ENCODE measurements around the gene RPS21. TPM values are rescaled to one million over a fixed set of nuclear protein-coding genes. Genes with fewer than 3 reads are reported as not detected.

RPS21 gene
- total RNA-seq, 5 donors from 2014 or later (not counting 1 experiment from before 2014, with no cell fraction given), result 2,807 to 3,290 (median 3,085) TPM

DNA sequence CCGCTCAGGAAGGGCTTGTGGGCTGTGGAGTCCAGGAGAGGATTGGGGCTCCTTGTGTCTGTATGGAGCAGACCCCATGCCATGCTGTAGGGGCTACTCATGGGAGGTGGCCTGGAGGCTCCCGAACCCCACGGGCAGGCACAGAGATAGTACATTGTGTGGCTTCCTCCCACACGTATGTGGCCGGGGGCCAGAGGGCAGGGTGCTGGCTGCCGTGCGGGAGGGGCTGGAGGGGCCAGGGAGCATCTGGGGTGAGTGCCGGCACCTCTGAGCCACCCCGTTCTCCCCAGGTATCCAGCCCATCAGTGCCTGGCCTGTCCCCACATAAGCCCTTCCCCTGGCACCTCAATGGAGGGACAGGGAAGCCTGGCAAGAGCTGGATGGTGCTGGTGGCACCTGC is 32.9 kb downstream of the RPS21 start:
- WGBS (ENCODE audit: insufficient coverage), result 79% methylated on average over 8 of the region's 9 CpGs
- Histone ChIP-seq H3K36me3 (ENCODE audit: control insufficient read depth in 2 of 2, extremely low read depth in 1 of 2, insufficient read depth in 1 of 2, low read length in 1 of 2) (no peaks in the 10 kb centered on the region), H3K9me3 (no peaks in the 10 kb centered on the region), H3K4me1 (ENCODE audit: control insufficient read depth in 1 of 2, extremely low read depth in 1 of 2, insufficient read depth in 2 of 2, low read length in 2 of 2) (no peaks in the 10 kb centered on the region), H3K4me3 (ENCODE audit: control insufficient read depth in 1 of 2, extremely low read depth in 1 of 2, low read length in 1 of 2) (no peak overlapping the region), H3K27me3 (replicated peaks in 1 of 2; ENCODE audit: control insufficient read depth in 2 of 2, extremely low read depth in 1 of 2, insufficient read depth in 2 of 2, low read length in 1 of 2) (peaks cover 0 to 55% of the 10 kb centered on the region in 2 experiments), H3K27ac (ENCODE audit: low read length) (no peak overlapping the region)
- no peak overlapping the region for H3K4me3 Mint-ChIP-seq
- no peaks in the 10 kb centered on the region for H3K4me1 Mint-ChIP-seq
- ATAC-seq (replicated peaks in 1 of 4), result no peak
- no peaks in the 10 kb centered on the region for H3K9me3 Mint-ChIP-seq
- ChIA-PET POLR2A (no interaction called here), CTCF (no interaction called here)
- no peak for DNase-seq
- H3K36me3 Mint-ChIP-seq, result no peaks in the 10 kb centered on the region
- H3K27me3 Mint-ChIP-seq, result no peaks in the 10 kb centered on the region
- no peak overlapping the region for H3K27ac Mint-ChIP-seq

DNA sequence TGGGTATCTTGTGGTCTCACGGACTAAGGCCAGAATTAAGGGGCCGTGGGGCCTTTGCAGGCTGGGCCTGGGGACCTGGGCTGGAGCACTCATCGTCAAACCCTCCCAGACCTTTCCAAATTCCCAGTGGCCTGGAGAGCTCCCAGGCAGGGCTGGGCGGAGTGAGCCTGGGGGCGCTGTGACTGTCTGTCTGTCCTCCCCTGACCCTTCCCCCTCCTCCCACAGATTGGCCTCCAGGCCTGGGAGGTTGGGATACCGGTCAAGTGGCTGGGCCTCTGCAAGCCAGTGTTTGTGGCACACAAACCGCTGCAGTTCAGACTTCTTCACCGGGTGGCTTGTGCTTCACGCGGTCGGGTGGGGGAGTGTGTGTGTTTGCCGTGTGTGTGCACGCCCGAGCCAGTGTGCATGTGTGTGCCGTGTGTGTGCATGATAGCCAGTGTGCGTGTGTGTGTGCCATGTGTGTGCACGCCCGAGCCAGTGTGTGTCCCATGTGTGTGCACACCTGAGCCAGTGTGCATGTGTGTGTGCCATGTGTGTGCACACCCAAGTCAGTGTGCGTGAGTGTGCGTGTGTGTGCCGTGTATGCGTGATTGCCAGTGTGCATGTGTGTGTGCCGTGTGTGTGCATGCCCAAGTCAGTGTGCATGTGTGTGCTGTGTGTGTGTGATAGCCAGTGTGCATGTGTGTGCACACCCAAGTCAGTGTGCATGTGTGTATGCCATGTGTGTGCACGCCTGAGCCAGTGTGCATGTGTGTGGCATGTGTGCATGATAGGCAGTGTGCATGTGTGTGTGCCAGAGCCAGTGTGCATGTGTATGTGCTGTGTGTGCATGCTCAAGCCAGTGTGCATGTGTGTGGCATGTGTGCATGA is 34.2 kb downstream of the RPS21 start:
- POLR2A ChIA-PET, result no interaction called here
- Mint-ChIP-seq H3K4me1 (no peaks in the 10 kb centered on the region), H3K9me3 (no peaks in the 10 kb centered on the region), H3K27me3 (no peaks in the 10 kb centered on the region), H3K4me3 (no peak overlapping the region), H3K27ac (no peak overlapping the region), H3K36me3 (no peaks in the 10 kb centered on the region)
- ATAC-seq (replicated peaks in 1 of 4) (no peak), DNase-seq (no peak)
- H3K36me3 ChIP-seq (ENCODE audit: control insufficient read depth in 2 of 2, extremely low read depth in 1 of 2, insufficient read depth in 1 of 2, low read length in 1 of 2), result no peaks in the 10 kb centered on the region
- H3K4me3 ChIP-seq (ENCODE audit: control insufficient read depth in 1 of 2, extremely low read depth in 1 of 2, low read length in 1 of 2), result no peak overlapping the region
- no peak overlapping the region for H3K27ac ChIP-seq (ENCODE audit: low read length)
- no peaks in the 10 kb centered on the region for H3K9me3 ChIP-seq
- WGBS (ENCODE audit: insufficient coverage), result 82% methylated on average over 17 of the region's 24 CpGs
- no peaks in the 10 kb centered on the region for H3K4me1 ChIP-seq (ENCODE audit: control insufficient read depth in 1 of 2, extremely low read depth in 1 of 2, insufficient read depth in 2 of 2, low read length in 2 of 2)
- H3K27me3 ChIP-seq (replicated peaks in 1 of 2; ENCODE audit: control insufficient read depth in 2 of 2, extremely low read depth in 1 of 2, insufficient read depth in 2 of 2, low read length in 1 of 2), result peaks cover 0 to 59% of the 10 kb centered on the region in 2 experiments
- CTCF ChIA-PET, result no interaction called here

DNA sequence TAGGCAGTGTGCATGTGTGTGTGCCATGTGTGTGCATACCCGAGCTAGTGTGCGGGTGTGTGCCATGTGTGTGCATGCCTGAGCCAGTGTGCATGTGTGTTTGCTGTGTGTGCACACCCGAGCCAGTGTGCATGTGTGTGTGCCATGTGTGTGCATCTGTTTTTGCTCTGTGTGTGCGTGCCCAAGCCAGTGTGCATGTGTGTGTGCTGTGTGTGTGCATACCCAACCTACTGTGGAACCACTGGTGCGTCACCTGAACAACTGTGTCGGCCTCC is 34.8 kb downstream of the RPS21 start:
- no peaks in the 10 kb centered on the region for H3K36me3 Mint-ChIP-seq
- no peak overlapping the region for H3K27ac Mint-ChIP-seq
- no peaks in the 10 kb centered on the region for H3K9me3 Mint-ChIP-seq
- POLR2A ChIA-PET, result no interaction called here
- Histone ChIP-seq H3K4me3 (ENCODE audit: control insufficient read depth in 1 of 2, extremely low read depth in 1 of 2, low read length in 1 of 2) (no peak overlapping the region), H3K4me1 (ENCODE audit: control insufficient read depth in 1 of 2, extremely low read depth in 1 of 2, insufficient read depth in 2 of 2, low read length in 2 of 2) (no peaks in the 10 kb centered on the region), H3K36me3 (ENCODE audit: control insufficient read depth in 2 of 2, extremely low read depth in 1 of 2, insufficient read depth in 1 of 2, low read length in 1 of 2) (no peaks in the 10 kb centered on the region), H3K9me3 (no peaks in the 10 kb centered on the region), H3K27ac (ENCODE audit: low read length) (no peak overlapping the region), H3K27me3 (replicated peaks in 1 of 2; ENCODE audit: control insufficient read depth in 2 of 2, extremely low read depth in 1 of 2, insufficient read depth in 2 of 2, low read length in 1 of 2) (peaks cover 0 to 56% of the 10 kb centered on the region in 2 experiments)
- CTCF ChIA-PET, result no interaction called here
- DNase-seq, result no peak
- no peaks in the 10 kb centered on the region for H3K4me1 Mint-ChIP-seq
- no peaks in the 10 kb centered on the region for H3K27me3 Mint-ChIP-seq
- ATAC-seq (replicated peaks in 1 of 4), result no peak
- H3K4me3 Mint-ChIP-seq, result no peak overlapping the region
- WGBS (ENCODE audit: insufficient coverage), result 40% methylated on average over 2 of the region's 6 CpGs

DNA sequence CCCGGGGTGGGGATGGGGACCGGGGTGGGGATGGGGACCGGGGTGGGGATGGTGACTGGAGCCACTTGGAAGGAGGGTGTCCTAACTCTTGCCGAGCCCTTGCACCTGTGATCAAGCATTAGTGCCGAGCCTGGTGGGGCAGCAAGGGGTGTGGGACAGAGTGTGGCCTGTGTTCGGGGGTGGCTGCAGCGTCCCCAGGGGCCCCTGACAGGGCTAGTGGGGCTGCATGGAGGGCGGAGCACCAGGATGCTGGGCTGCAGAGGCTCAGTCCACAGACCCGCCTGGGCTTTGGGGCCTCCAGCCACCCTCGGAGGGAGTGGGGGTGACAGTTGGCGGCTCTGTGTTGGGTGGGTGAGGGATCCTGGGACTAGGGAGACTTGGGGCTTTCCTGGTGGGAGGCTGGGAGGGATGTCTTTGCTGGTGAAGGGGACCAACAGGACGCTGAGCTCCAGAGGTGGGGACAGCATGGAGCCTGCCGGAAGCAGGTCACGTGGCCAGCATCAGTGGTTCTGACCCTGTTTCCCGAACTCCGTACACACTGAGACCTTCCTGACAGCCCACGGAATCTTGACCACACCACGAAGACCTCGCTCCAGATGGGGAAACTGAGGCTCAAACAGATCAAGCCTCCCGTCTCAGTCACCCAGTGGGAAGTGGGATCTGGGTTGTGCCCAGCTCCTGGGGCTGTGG is 35.9 kb downstream of the RPS21 start:
- Histone ChIP-seq H3K36me3 (ENCODE audit: control insufficient read depth in 2 of 2, extremely low read depth in 1 of 2, insufficient read depth in 1 of 2, low read length in 1 of 2) (no peaks in the 10 kb centered on the region), H3K27me3 (replicated peaks in 1 of 2; ENCODE audit: control insufficient read depth in 2 of 2, extremely low read depth in 1 of 2, insufficient read depth in 2 of 2, low read length in 1 of 2) (peaks cover 0 to 53% of the 10 kb centered on the region in 2 experiments), H3K27ac (ENCODE audit: low read length) (no peak overlapping the region), H3K9me3 (no peaks in the 10 kb centered on the region), H3K4me3 (ENCODE audit: control insufficient read depth in 1 of 2, extremely low read depth in 1 of 2, low read length in 1 of 2) (no peak overlapping the region), H3K4me1 (ENCODE audit: control insufficient read depth in 1 of 2, extremely low read depth in 1 of 2, insufficient read depth in 2 of 2, low read length in 2 of 2) (no peaks in the 10 kb centered on the region)
- 83% methylated on average over 17 of the region's 20 CpGs for WGBS (ENCODE audit: insufficient coverage)
- Mint-ChIP-seq H3K27me3 (no peaks in the 10 kb centered on the region), H3K36me3 (no peaks in the 10 kb centered on the region), H3K9me3 (no peaks in the 10 kb centered on the region), H3K4me1 (no peaks in the 10 kb centered on the region), H3K4me3 (no peak overlapping the region), H3K27ac (no peak overlapping the region)
- DNase-seq (no peak), ATAC-seq (replicated peaks in 1 of 4) (no peak)
- ChIA-PET CTCF (no interaction called here), POLR2A (no interaction called here)

DNA sequence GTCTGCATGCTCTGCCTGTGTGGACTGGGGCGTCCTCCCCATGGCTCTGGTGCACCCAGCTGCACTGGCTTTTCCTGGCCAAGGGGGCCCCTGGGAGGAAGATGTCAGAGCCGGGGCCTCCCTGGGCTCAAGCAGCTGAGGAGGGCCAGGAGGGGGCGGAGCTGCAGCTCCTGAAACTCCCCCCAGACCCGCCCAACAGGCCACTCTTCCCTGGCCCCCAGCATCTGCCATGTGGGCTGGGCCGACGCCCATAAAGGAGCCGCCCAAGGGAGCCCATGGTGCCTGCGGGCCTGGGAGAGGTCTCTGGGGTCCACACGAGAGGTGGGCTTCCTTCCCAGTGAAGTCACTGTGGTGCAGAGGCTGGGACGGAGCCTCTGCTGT is 36.4 kb downstream of the RPS21 start:
- ATAC-seq (replicated peaks in 1 of 4), result no peak
- 46% methylated on average over 10 of the region's 10 CpGs for WGBS (ENCODE audit: insufficient coverage)

DNA sequence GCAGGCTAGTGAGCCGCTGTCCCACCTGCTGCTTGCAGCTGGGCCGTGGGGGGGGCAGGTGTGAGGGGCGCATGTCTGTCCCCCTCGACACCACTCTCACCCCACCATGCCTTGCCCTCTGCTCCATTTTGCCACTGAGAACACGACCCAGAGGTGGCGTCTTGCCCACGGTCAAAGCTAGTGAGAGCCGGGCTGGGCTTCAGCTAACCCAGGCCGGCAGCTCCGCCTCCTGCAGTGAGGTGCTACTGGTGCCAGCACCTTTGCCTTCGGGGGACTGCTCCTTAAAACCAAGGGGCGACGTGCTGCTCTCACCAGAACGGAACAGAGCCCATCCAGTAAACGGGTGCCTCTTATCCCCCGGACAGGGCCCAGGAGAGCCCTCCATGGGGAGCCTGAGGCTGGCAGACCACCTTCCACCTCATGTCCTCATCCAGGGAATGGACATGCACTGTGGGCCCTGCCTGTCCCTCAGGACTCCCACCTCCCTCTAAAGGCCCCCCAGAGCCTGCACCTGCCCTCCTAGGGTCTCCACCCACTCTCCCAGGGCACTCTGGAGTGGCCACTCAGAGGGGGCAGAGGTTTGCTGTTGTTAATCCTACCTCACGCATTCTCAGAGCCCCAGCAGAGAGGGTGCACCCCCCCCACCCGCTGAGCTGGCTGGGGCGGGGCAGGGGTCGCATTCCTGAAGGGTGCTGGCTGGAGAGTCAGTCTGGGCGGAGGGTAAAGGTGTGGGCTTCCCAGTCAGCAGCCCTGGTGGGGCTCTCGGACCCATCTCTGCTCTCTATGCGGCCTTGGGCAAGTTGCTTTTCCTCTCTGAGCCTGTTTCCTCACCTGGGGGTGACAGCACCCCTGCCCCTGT is 37.6 kb downstream of the RPS21 start:
- H3K9me3 ChIP-seq, result no peaks in the 10 kb centered on the region
- ChIA-PET CTCF (no interaction called here), POLR2A (interaction anchor here in 1 of 2 donors (0.6 kb wide), 1 partner anchor 157 kb away, joined by 6 read pairs; no protein-coding TSS in a partner anchor)
- H3K36me3 ChIP-seq (ENCODE audit: control insufficient read depth in 2 of 2, extremely low read depth in 1 of 2, insufficient read depth in 1 of 2, low read length in 1 of 2), result no peaks in the 10 kb centered on the region
- Mint-ChIP-seq H3K4me1 (no peaks in the 10 kb centered on the region), H3K27ac (no peak overlapping the region), H3K36me3 (no peaks in the 10 kb centered on the region), H3K9me3 (no peaks in the 10 kb centered on the region), H3K4me3 (no peak overlapping the region), H3K27me3 (peaks cover 0 to 4% of the 10 kb centered on the region in 2 donors)
- H3K4me3 ChIP-seq (ENCODE audit: control insufficient read depth in 1 of 2, extremely low read depth in 1 of 2, low read length in 1 of 2), result no peak overlapping the region
- WGBS (ENCODE audit: insufficient coverage), result 69% methylated on average over 18 of the region's 23 CpGs
- H3K4me1 ChIP-seq (ENCODE audit: control insufficient read depth in 1 of 2, extremely low read depth in 1 of 2, insufficient read depth in 2 of 2, low read length in 2 of 2), result no peaks in the 10 kb centered on the region
- ATAC-seq (replicated peaks in 1 of 4) (no peak), DNase-seq (no peak)
- peaks cover 0 to 51% of the 10 kb centered on the region in 2 experiments for H3K27me3 ChIP-seq (replicated peaks in 1 of 2; ENCODE audit: control insufficient read depth in 2 of 2, extremely low read depth in 1 of 2, insufficient read depth in 2 of 2, low read length in 1 of 2)
- H3K27ac ChIP-seq (ENCODE audit: low read length), result no peak overlapping the region

More for the DNA sequence above, 36.4 kb downstream of the RPS21 start:
- no peaks in the 10 kb centered on the region for H3K9me3 ChIP-seq
- H3K36me3 ChIP-seq (ENCODE audit: control insufficient read depth in 2 of 2, extremely low read depth in 1 of 2, insufficient read depth in 1 of 2, low read length in 1 of 2), result no peaks in the 10 kb centered on the region
- H3K4me1 ChIP-seq (ENCODE audit: control insufficient read depth in 1 of 2, extremely low read depth in 1 of 2, insufficient read depth in 2 of 2, low read length in 2 of 2), result no peaks in the 10 kb centered on the region
- peaks cover 0 to 51% of the 10 kb centered on the region in 2 experiments for H3K27me3 ChIP-seq (replicated peaks in 1 of 2; ENCODE audit: control insufficient read depth in 2 of 2, extremely low read depth in 1 of 2, insufficient read depth in 2 of 2, low read length in 1 of 2)
- no peak overlapping the region for H3K27ac Mint-ChIP-seq
- H3K27me3 Mint-ChIP-seq, result no peaks in the 10 kb centered on the region
- no peak overlapping the region for H3K4me3 ChIP-seq (ENCODE audit: control insufficient read depth in 1 of 2, extremely low read depth in 1 of 2, low read length in 1 of 2)
- DNase-seq, result no peak
- H3K4me1 Mint-ChIP-seq, result no peaks in the 10 kb centered on the region
- POLR2A ChIA-PET, result no interaction called here
- no peaks in the 10 kb centered on the region for H3K36me3 Mint-ChIP-seq
- H3K9me3 Mint-ChIP-seq, result no peaks in the 10 kb centered on the region
- CTCF ChIA-PET, result no interaction called here
- no peak overlapping the region for H3K27ac ChIP-seq (ENCODE audit: low read length)
- no peak overlapping the region for H3K4me3 Mint-ChIP-seq
